Neutrophil (primary cell): ENCODE results near the gene CHRNB1.

Source experiments
- H3K27ac ChIP-seq: fragments of 200-600 bp; sonication (generic); 2 replicates; pipeline ENCODE4 v1.5.1; 2016; ENCODE audit warnings: mild to moderate bottlenecking, moderate library complexity
- H3K27me3 ChIP-seq: fragments of 200-600 bp; sonication (generic); 2 replicates; pipeline ENCODE4 v1.6.0; 2016; ENCODE audit warnings: mild to moderate bottlenecking
- H3K36me3 ChIP-seq: fragments of 200-600 bp; sonication (generic); 2 replicates; pipeline ENCODE4 v1.5.1; 2017
- H3K4me1 ChIP-seq, 2 experiments: fragments of 200-600 bp in 1 of 2; sonication (generic) in 1 of 2; 1 replicate in 1 of 2; 2 replicates in 1 of 2; pipeline versions ENCODE4 v1.5.1 to v1.6.1; 2013 to 2016; ENCODE audit warnings: low read depth in 1 of 2, low read length in 1 of 2, mild to moderate bottlenecking in 1 of 2, moderate library complexity in 1 of 2; ENCODE audit not compliant: control insufficient read depth in 1 of 2, insufficient read depth in 1 of 2
- H3K4me3 ChIP-seq, 2 experiments: fragments of 200-600 bp in 1 of 2; sonication (generic) in 1 of 2; 1 replicate in 1 of 2; 2 replicates in 1 of 2; pipeline ENCODE4 v1.5.1; 2013 to 2016; ENCODE audit warnings: low read depth in 1 of 2, low read length in 1 of 2, mild to moderate bottlenecking in 1 of 2, moderate library complexity in 1 of 2
- H3K9me3 ChIP-seq: fragments of 200-600 bp; sonication (generic); 2 replicates; pipeline ENCODE4 v1.5.1; 2016
- TF ChIP-seq, protein P1 (sequence below): fragments of 200-600 bp; sonication (generic); IDR thresholded peaks from 2 replicates; pipeline ENCODE4 v1.5.1; 2016; ENCODE audit warnings: antibody characterized with exemption

The CHRNB1 gene

DNA sequence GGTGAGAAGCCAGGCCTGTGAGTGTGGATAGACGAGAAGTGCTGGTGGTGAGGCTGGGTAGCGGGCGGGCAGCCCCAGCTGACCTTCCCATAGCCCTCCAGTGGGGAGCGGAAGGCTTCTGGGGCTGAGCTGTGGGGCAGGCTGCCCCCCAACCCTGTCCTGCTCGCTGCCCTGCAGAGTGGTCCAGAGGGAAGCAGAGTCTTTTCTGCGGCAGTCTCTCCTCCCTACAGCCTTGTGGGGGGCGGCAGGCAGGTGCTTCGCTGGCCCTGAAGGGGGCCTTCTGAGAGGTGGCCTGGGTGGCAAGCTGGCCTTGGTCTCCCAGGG is 33.5 kb upstream of the CHRNB1 start:
- H3K4me1 ChIP-seq, result no peaks in the 10 kb centered on the region
- H3K27ac ChIP-seq, result no peak overlapping the region
- H3K27me3 ChIP-seq, result peaks cover 51% of the 10 kb centered on the region
- no peak overlapping the region for H3K4me3 ChIP-seq
- H3K36me3 ChIP-seq, result no peaks in the 10 kb centered on the region
- H3K9me3 ChIP-seq, result no peaks in the 10 kb centered on the region
- TF ChIP-seq, protein P1, sequence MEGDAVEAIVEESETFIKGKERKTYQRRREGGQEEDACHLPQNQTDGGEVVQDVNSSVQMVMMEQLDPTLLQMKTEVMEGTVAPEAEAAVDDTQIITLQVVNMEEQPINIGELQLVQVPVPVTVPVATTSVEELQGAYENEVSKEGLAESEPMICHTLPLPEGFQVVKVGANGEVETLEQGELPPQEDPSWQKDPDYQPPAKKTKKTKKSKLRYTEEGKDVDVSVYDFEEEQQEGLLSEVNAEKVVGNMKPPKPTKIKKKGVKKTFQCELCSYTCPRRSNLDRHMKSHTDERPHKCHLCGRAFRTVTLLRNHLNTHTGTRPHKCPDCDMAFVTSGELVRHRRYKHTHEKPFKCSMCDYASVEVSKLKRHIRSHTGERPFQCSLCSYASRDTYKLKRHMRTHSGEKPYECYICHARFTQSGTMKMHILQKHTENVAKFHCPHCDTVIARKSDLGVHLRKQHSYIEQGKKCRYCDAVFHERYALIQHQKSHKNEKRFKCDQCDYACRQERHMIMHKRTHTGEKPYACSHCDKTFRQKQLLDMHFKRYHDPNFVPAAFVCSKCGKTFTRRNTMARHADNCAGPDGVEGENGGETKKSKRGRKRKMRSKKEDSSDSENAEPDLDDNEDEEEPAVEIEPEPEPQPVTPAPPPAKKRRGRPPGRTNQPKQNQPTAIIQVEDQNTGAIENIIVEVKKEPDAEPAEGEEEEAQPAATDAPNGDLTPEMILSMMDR, result no peak

DNA sequence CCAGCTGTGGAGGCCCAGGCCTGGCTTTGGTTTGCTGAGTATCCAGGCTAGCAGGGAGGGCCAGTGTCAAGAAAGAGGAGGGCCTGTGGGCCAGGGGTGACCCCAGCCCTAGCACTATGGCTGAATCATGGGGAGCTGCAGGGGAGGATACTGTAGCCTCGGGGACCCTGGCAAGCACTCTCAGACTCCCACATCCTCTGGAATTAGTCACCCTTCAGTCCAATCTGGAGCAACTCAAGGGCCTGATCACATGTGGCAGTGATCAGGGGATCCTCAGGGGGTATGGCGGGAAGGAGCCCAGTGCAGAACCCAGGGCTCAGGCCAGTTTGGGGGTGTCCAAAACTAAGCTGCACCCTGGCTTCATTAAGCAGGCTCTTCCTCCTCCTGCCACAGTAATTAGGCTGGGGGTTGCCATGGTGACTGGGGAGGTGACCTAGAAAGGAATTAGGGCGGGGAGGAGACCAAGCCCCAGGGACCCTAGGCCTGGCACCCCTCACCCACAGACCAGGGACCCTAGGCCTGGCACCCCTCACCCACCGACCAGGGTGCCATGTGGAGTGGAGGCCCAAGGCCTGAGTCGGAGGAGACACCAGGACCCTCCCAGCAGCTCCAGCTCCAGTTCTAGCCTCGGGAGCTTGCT is 31.4 kb upstream of the CHRNB1 start:
- Histone ChIP-seq H3K9me3 (no peaks in the 10 kb centered on the region), H3K27me3 (peaks cover 30% of the 10 kb centered on the region), H3K27ac (no peak overlapping the region), H3K36me3 (no peaks in the 10 kb centered on the region), H3K4me3 (no peak overlapping the region), H3K4me1 (no peaks in the 10 kb centered on the region)
- TF ChIP-seq, protein P1, result no peak

DNA sequence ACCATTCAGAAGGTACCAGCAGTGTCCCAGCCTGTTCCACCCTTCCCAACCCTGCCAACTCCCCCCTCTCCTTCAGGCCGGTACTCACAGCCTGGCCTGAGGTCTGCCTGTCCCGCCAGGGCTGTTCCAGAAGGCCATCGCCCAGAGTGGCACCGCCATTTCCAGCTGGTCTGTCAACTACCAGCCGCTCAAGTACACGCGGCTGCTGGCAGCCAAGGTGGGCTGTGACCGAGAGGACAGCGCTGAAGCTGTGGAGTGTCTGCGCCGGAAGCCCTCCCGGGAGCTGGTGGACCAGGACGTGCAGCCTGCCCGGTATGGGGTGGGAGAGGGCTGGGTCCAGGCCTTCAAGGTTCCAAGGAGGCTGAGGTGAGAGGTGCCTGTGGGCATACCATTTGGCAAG is 30.0 kb upstream of the CHRNB1 start:
- Histone ChIP-seq H3K4me1 (no peaks in the 10 kb centered on the region), H3K27me3 (peaks cover 17% of the 10 kb centered on the region), H3K4me3 (no peak overlapping the region), H3K36me3 (no peaks in the 10 kb centered on the region), H3K27ac (no peak overlapping the region), H3K9me3 (no peaks in the 10 kb centered on the region)
- TF ChIP-seq, protein P1, result no peak

DNA sequence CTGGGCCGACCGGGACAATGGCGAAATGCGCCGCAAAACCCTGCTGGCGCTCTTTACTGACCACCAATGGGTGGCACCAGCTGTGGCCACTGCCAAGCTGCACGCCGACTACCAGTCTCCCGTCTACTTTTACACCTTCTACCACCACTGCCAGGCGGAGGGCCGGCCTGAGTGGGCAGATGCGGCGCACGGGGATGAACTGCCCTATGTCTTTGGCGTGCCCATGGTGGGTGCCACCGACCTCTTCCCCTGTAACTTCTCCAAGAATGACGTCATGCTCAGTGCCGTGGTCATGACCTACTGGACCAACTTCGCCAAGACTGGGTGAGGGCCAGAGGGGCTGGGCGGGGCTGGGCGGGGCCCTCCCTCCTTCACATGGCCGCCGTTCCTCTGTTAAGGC is 29.1 kb upstream of the CHRNB1 start:
- no peaks in the 10 kb centered on the region for H3K36me3 ChIP-seq
- H3K27ac ChIP-seq, result no peak overlapping the region
- H3K4me3 ChIP-seq, result no peak overlapping the region
- no peaks in the 10 kb centered on the region for H3K4me1 ChIP-seq
- H3K9me3 ChIP-seq, result no peaks in the 10 kb centered on the region
- H3K27me3 ChIP-seq, result peaks cover 9% of the 10 kb centered on the region
- TF ChIP-seq, protein P1, result no peak

DNA sequence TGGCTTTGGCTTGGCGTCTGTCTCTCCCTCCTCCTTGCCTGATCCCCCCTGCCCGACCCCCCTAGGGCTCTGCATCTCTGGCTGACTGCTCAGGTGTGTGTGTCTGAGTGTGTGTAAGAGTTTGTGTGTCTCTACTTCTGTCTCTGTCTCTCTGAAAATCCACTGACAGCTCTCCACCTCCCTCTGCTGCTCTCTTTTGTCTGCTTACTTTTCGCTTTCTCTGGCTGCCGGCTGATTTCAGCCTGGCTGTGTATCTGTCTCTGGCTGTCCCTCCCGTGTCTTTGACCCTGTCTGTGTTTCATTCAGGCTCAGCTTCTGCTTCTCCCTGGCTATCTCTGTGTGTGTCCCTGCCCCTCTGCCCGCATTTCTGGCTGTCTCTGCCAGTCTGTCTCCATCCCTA is 28.5 kb upstream of the CHRNB1 start:
- Histone ChIP-seq H3K4me1 (no peaks in the 10 kb centered on the region), H3K27ac (no peak overlapping the region), H3K27me3 (peaks cover 4% of the 10 kb centered on the region), H3K36me3 (no peaks in the 10 kb centered on the region), H3K4me3 (no peak overlapping the region), H3K9me3 (no peaks in the 10 kb centered on the region)
- TF ChIP-seq, protein P1, result no peak
